ENCODE data around the gene INHBE.

- TF ChIP-seq CTCF (IDR thresholded peaks at IDR 0.05; ENCODE audit: low read length) = no peak
- no peak for TF ChIP-seq EZH2 (IDR thresholded peaks at IDR 0.05; ENCODE audit: borderline replicate concordance, low read length)
Measured at GRCh38 chr12:57473392-57473791, 18.3 kb downstream of the INHBE start.
